Measurements from ENCODE around the gene SPTBN1.

GRCh38 chr2:54608224-54608623, 152.1 kb downstream of the SPTBN1 start:
- TF ChIP-seq CTCF (IDR thresholded peaks at IDR 0.05) (no peak), MAX (IDR thresholded peaks at IDR 0.05) (no peak), RCOR1 (IDR thresholded peaks at IDR 0.05; ENCODE audit: low read depth, low read length) (no peak), HEYL (CRISPR knock-in tag; IDR thresholded peaks at IDR 0.05) (no peak), CHD2 (IDR thresholded peaks at IDR 0.05; ENCODE audit: low read length, partially characterized antibody) (no peak), FOXS1 (CRISPR knock-in tag; IDR thresholded peaks at IDR 0.05) (no peak), POLR2A (IDR thresholded peaks at IDR 0.05; ENCODE audit: low read length) (no peak), USF2 (IDR thresholded peaks at IDR 0.05) (no peak), RNF2 (IDR thresholded peaks at IDR 0.05; ENCODE audit: borderline replicate concordance, low read depth) (no peak), NFE2L2 (conservative IDR thresholded peaks at IDR 0.05; ENCODE audit: low read length) (no peak), HOXA7 (CRISPR knock-in tag; IDR thresholded peaks at IDR 0.05) (no peak), EHMT2 (IDR thresholded peaks at IDR 0.05; ENCODE audit: low read depth) (no peak)
